ENCODE data around the gene CREB5. TPM values are rescaled to one million over a fixed set of nuclear protein-coding genes. Genes with fewer than 3 reads are reported as not detected.

Gene CREB5
- total and polyA plus RNA-seq, 2 of the 13 experiments (the other 11 are each of a cell fraction or from before 2014, with no cell fraction given), result 0.38 to 0.71 TPM

- TF ChIP-seq HNF1B (CRISPR knock-in tag; IDR thresholded peaks at IDR 0.05), result no peak
- TF ChIP-seq ZBTB8A (CRISPR knock-in tag; IDR thresholded peaks at IDR 0.05; ENCODE audit: borderline replicate concordance, low read depth), result no peak
- no peak for TF ChIP-seq ZNF143 (CRISPR knock-in tag; IDR thresholded peaks at IDR 0.05)
- TF ChIP-seq CEBPB (IDR thresholded peaks at IDR 0.05; ENCODE audit: borderline replicate concordance, low read depth, low read length), result peak; percentile 48; the same call in 1 of the 2 replicates
- TF ChIP-seq GLMP (CRISPR knock-in tag; IDR thresholded peaks at IDR 0.05; ENCODE audit: borderline replicate concordance), result no peak
- TF ChIP-seq PRMT3 (CRISPR knock-in tag; IDR thresholded peaks at IDR 0.05; ENCODE audit: borderline replicate concordance, low read depth), result no peak
- no peak for TF ChIP-seq ZMAT3 (CRISPR knock-in tag; conservative IDR thresholded peaks at IDR 0.05)
- TF ChIP-seq SAP130 (CRISPR knock-in tag; IDR thresholded peaks at IDR 0.05; ENCODE audit: low read depth), result no peak
- no peak for TF ChIP-seq MED13 (CRISPR knock-in tag; IDR thresholded peaks at IDR 0.05)
- TF ChIP-seq ZNF546 (CRISPR knock-in tag; conservative IDR thresholded peaks at IDR 0.05), result no peak
- no peak for TF ChIP-seq THAP7 (CRISPR knock-in tag; IDR thresholded peaks at IDR 0.05)
- TF ChIP-seq ZNF589 (CRISPR knock-in tag; conservative IDR thresholded peaks at IDR 0.05), result no peak
- TF ChIP-seq ZNF839 (CRISPR knock-in tag; IDR thresholded peaks at IDR 0.05; ENCODE audit: borderline replicate concordance), result no peak
- TF ChIP-seq ZXDC (CRISPR knock-in tag; IDR thresholded peaks at IDR 0.05), result no peak
- no peak for TF ChIP-seq ZMYM2 (CRISPR knock-in tag; IDR thresholded peaks at IDR 0.05)
- TF ChIP-seq GMEB2 (CRISPR knock-in tag; IDR thresholded peaks at IDR 0.05; ENCODE audit: low read depth), result no peak
- TF ChIP-seq CREM (IDR thresholded peaks at IDR 0.05), result peak; percentile 45; the same call in 1 of the 2 replicates
- TF ChIP-seq CREM (CRISPR knock-in tag; IDR thresholded peaks at IDR 0.05), result no peak
- TF ChIP-seq DMTF1 (CRISPR knock-in tag; IDR thresholded peaks at IDR 0.05), result no peak
Observed at GRCh38 chr7:28408960-28409715, 3.2 kb upstream of the CREB5 start (continued).
